22Rv1 (cell line): ENCODE data around the gene LTK.

ENCODE experiments used
- H3K27ac ChIP-seq: fragments of 450-650 bp; 2 replicates; pipeline ENCODE4 v1.5.1; 2017
- ZFX ChIP-seq: fragments of 450-650 bp; IDR thresholded peaks from 2 replicates; pipeline ENCODE4 v1.6.1; 2017; ENCODE audit warnings: antibody characterized with exemption, borderline replicate concordance
- TF ChIP-seq, protein P1 (sequence below): fragments of 450-650 bp; IDR thresholded peaks from 2 replicates; pipeline ENCODE4 v1.5.1; 2017; ENCODE audit warnings: mild to moderate bottlenecking

LTK gene

DNA sequence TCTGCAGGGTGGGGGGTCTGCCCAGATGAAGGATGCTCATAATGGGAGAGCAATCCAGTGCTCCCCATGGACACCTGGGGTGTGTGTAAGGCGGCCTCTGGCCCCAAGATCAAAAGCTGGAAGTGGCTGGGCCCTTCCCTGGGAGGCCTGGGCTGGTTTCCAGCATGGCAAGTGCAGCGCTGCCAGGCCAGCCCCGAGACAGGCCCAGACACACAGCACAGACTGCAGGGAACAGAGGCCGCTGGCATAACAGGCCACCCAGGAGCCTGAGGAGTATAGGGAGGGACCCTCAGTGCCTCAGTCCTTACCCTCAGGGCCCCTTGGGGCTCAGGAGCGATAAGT, 10.0 kb downstream of the LTK start:
- no peak overlapping the region for H3K27ac ChIP-seq
- TF ChIP-seq, protein P1, sequence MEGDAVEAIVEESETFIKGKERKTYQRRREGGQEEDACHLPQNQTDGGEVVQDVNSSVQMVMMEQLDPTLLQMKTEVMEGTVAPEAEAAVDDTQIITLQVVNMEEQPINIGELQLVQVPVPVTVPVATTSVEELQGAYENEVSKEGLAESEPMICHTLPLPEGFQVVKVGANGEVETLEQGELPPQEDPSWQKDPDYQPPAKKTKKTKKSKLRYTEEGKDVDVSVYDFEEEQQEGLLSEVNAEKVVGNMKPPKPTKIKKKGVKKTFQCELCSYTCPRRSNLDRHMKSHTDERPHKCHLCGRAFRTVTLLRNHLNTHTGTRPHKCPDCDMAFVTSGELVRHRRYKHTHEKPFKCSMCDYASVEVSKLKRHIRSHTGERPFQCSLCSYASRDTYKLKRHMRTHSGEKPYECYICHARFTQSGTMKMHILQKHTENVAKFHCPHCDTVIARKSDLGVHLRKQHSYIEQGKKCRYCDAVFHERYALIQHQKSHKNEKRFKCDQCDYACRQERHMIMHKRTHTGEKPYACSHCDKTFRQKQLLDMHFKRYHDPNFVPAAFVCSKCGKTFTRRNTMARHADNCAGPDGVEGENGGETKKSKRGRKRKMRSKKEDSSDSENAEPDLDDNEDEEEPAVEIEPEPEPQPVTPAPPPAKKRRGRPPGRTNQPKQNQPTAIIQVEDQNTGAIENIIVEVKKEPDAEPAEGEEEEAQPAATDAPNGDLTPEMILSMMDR: no peak
- TF ChIP-seq ZFX: no peak

DNA sequence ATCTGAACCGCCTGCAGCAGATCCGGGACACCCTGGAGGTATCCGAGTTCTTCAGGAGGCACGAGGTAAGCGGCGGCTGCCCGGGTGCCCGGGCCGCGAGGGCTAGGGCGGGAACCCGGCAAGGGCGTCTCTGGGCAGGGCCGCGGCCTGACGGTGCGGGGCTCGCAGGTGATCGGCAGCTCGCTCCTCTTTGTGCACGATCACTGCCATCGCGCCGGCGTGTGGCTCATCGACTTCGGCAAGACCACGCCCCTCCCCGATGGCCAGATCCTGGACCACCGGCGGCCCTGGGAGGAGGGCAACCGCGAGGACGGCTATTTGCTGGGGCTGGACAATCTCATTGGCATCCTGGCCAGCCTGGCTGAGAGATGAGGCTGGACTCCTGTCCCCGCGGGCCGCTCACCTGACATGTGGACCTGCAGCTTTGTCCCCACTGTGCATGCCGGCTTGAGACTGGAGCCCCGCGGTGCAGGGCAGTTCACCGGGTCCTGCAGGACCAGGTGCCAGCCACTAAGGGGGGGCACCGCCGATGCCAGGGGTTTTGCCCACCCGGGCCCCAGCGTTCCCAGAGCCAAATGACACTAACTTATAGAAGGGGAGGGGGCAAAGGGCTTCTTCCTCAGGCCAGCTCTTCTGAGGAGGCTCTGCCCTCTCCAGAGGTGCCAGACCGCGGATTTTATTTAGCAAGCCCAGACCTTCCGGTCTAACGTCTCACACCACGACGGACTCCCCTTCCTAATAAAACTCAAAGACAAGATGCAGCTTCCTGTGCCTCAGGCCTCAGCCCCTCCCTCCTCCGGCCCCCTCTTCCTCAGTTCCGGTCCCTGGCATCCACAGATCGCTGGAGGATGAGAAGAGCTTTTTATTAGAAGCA, 10.6 kb downstream of the LTK start:
- no peak overlapping the region for H3K27ac ChIP-seq
- TF ChIP-seq, protein P1: no peak

- TF ChIP-seq, protein P1: no peak
- TF ChIP-seq ZFX: no peak
Observed at GRCh38 chr15:41501931-41502794, 11.5 kb downstream of the LTK start.

GRCh38 chr15:41501191-41501917, 12.3 kb downstream of the LTK start:
- H3K27ac ChIP-seq: no peak overlapping the region
- TF ChIP-seq, protein P1: no peak

More at GRCh38 chr15:41501931-41502794, 11.5 kb downstream of the LTK start:
- H3K27ac ChIP-seq: no peak overlapping the region

DNA sequence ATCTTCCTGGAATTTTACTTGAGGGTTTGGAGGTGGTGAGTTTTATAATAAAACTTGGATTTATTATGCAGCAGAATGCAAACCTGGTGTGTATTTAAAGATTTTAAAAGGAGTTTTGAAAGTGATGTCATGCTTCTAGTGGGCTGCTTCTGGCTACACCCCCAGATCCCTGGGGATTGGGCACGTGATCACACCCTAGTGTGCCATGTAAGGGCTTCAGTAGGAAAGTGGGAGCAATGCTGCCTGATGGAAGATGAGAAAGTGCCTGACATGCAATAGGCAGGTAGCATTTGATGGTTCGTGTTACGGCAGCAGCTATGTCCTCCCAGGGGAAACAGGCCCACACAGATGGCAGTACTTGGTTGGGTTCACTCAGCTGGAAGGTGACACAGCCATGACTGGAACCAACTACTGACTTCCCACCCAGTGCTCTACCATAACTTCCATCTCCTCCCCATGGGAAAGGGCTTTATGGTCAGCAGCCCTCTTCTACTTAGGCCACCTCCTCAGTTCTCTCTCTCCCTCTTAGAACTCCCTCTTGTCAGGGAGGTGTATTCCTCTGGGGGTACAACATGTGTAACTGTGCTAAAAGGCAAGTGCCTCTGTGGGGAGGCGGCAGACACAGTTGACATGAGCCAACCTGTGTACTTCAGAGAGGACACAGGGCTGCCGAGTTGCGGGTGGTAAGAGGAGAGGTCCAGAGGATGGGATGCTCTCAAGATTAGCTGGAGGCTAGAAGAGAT, 14.3 kb downstream of the LTK start:
- no peak overlapping the region for H3K27ac ChIP-seq
- TF ChIP-seq ZFX: no peak

GRCh38 chr15:41498657-41499056, 15.0 kb downstream of the LTK start:
- TF ChIP-seq, protein P1: no peak
- TF ChIP-seq ZFX: no peak
- H3K27ac ChIP-seq: no peak overlapping the region
